ENCODE data around the gene TPCN1. TPM values are rescaled to one million over a fixed set of nuclear protein-coding genes. Genes with fewer than 3 reads are reported as not detected.

The TPCN1 gene
- total and polyA plus RNA-seq, 2 of the 8 experiments (the other 6 are each of a cell fraction or from before 2014, with no cell fraction given) = 14.9 to 21.4 TPM

DNA sequence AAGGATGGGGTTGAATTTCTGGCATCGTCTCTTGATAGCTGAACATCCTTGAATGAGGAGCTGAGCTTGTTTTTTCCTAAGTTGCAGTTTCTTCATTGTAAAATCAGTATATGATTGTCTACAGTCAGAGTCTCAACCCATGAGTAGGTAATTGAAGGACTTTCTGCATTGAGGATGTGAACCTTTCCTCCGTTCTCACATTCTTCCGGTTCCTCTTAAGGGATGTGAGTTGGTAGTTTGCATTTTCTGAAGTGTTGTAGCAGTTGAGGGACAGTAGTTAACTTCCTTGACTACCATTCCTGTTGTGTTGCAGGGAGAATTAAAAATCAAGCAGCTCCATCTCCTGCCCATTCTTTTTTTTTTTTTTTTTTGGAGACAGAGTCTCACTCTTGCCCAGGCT is 19.1 kb downstream of the TPCN1 start:
- Histone ChIP-seq H3K23me2 (ENCODE audit: low read depth, low read length) (no peaks in the 10 kb centered on the region), H2BK20ac (ENCODE audit: low read length) (no peak overlapping the region), H3K4me3 (ENCODE audit: extremely low read depth in 1 of 4, insufficient read depth in 2 of 4, low read depth in 3 of 4, low read length in 4 of 4) (no peak overlapping the region), H3K79me1 (ENCODE audit: low read depth, low read length) (no peaks in the 10 kb centered on the region; the same call in 1 of the 2 replicates), H3K79me2 (ENCODE audit: control insufficient read depth in 1 of 2, insufficient read depth in 2 of 2, low read length in 2 of 2) (no peaks in the 10 kb centered on the region; a peak in 1 of 4 replicates), H2AFZ (ENCODE audit: low read length) (no peak overlapping the region), H3K27ac (ENCODE audit: low read depth, low read length) (no peak overlapping the region), H2BK12ac (ENCODE audit: low read depth, low read length) (no peak overlapping the region), H2BK15ac (ENCODE audit: low read length) (no peak overlapping the region), H4K91ac (replicated peaks; ENCODE audit: insufficient read length, low read length) (no peak overlapping the region), H3K4me2 (ENCODE audit: insufficient read depth in 1 of 2, low read depth in 2 of 2, low read length in 2 of 2) (no peak overlapping the region), H3K56ac (replicated peaks; ENCODE audit: insufficient read length, low read depth, low read length) (no peak overlapping the region), H3K9ac (replicated peaks in 1 of 4; ENCODE audit: extremely low read depth in 1 of 4, low read depth in 3 of 4, low read length in 3 of 4) (no peak overlapping the region), H3K4me1 (replicated peaks in 1 of 4; ENCODE audit: control insufficient read depth in 3 of 4, insufficient read depth in 4 of 4, low read length in 3 of 4) (peaks cover 2 to 15% (median 4%) of the 10 kb centered on the region in 4 experiments; a peak in 6 of 7 replicates), H3K27me3 (replicated peaks in 1 of 4; ENCODE audit: control insufficient read depth in 3 of 4, extremely low read depth in 1 of 4, insufficient read depth in 3 of 4, low read length in 3 of 4) (no peaks in the 10 kb centered on the region), H4K5ac (ENCODE audit: insufficient read length, low read depth, low read length) (no peak overlapping the region), H4K20me1 (replicated peaks in 1 of 2; ENCODE audit: control insufficient read depth in 1 of 2, insufficient read depth in 2 of 2, low read length in 2 of 2) (no peaks in the 10 kb centered on the region), H3K4ac (replicated peaks; ENCODE audit: insufficient read length, low read depth, low read length) (no peak overlapping the region), H3K36me3 (ENCODE audit: control insufficient read depth in 2 of 4, insufficient read depth in 4 of 4, low read length in 3 of 4) (no peaks in the 10 kb centered on the region), H3K9me3 (ENCODE audit: insufficient read depth in 2 of 2, low read depth in 1 of 2, low read length in 1 of 2) (no peaks in the 10 kb centered on the region), H2AK5ac (ENCODE audit: low read depth, low read length) (no peak overlapping the region; the same call in 1 of the 2 replicates), H3K23ac (ENCODE audit: insufficient read length) (no peak overlapping the region), H2BK120ac (replicated peaks; ENCODE audit: low read depth, low read length) (no peak overlapping the region), H3K14ac (ENCODE audit: insufficient read length) (no peak overlapping the region), H3K18ac (ENCODE audit: extremely low read depth, low read length) (no peak overlapping the region), H4K8ac (ENCODE audit: extremely low read depth, insufficient read depth, low read length) (no peak overlapping the region), H2BK5ac (ENCODE audit: low read depth, low read length) (no peak overlapping the region)
- DNase-seq (ENCODE audit: low read depth in 1 of 2, low spot score in 2 of 2) (no peak), FAIRE-seq (no peak)
- TF ChIP-seq EP300 (IDR thresholded peaks at IDR 0.05; ENCODE audit: borderline replicate concordance in 1 of 2, low read depth in 2 of 2, low read length in 2 of 2) (no peak), CHD1 (IDR thresholded peaks at IDR 0.05; ENCODE audit: low read depth, low read length) (no peak), SP2 (IDR thresholded peaks at IDR 0.05; ENCODE audit: low read length) (no peak), ASH2L (IDR thresholded peaks at IDR 0.05; ENCODE audit: low read length) (no peak), CTBP2 (IDR thresholded peaks at IDR 0.05; ENCODE audit: borderline replicate concordance, insufficient read depth, insufficient read length, low read length) (no peak), POLR2AphosphoS5 (IDR thresholded peaks at IDR 0.05; ENCODE audit: low read depth, low read length) (no peak), TBP (IDR thresholded peaks at IDR 0.05; ENCODE audit: low read depth, low read length) (no peak), FOSL1 (IDR thresholded peaks at IDR 0.05; ENCODE audit: insufficient read depth, low read depth, low read length) (no peak)
- TF ChIP-seq, protein P1, sequence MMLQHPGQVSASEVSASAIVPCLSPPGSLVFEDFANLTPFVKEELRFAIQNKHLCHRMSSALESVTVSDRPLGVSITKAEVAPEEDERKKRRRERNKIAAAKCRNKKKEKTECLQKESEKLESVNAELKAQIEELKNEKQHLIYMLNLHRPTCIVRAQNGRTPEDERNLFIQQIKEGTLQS (IDR thresholded peaks at IDR 0.05; ENCODE audit: insufficient read depth, low read depth, low read length) = no peak
- POLR2A ChIA-PET (ENCODE audit: partially characterized antibody) = interaction anchor here (4.9 kb wide), 1 partner anchor 18 kb away, joined by 16 read pairs; the partner anchor contains the start of gene TPCN1
- CTCF ChIA-PET (ENCODE audit: partially characterized antibody) = interaction anchor here (0.7 to 2.1 kb wide), 3 partner anchors 14 to 563 kb away, joined by 3 to 7 read pairs (median 4); no protein-coding TSS in a partner anchor
- 100% methylated on average over 3 of the region's 3 CpGs; no CpG with 5 or more reads in 1 of the 2 experiments for WGBS, 2 experiments (ENCODE audit: extremely low coverage in 1 of 2, insufficient coverage in 1 of 2, insufficient read length in 1 of 2, insufficient replicate concordance in 2 of 2, low coverage in 1 of 2, low lambda C conversion rate in 2 of 2, missing lambda C conversion rate in 1 of 2)

All from H1 (cell line).